OCI-LY1 (cell line): ENCODE measurements around the gene CHCHD6.

Source experiments
- H2AFZ ChIP-seq: fragments of 200-600 bp; sonication (generic), shearing (Covaris generic); 2 replicates; pipeline ENCODE4 v1.6.0; 2014; ENCODE audit warnings: antibody characterized with exemption, mild to moderate bottlenecking, low read length
- H3F3A ChIP-seq: fragments of 200-600 bp; sonication (generic), shearing (Covaris generic); 2 replicates; pipeline ENCODE4 v1.6.0; 2014; ENCODE audit warnings: mild to moderate bottlenecking, antibody characterized with exemption, low read length, moderate library complexity; ENCODE audit not compliant: insufficient read depth
- H3K27ac ChIP-seq: fragments of 200-600 bp; sonication (generic); 2 replicates; pipeline ENCODE4 v1.5.1; 2014; ENCODE audit warnings: low read length, mixed run types, mild to moderate bottlenecking, low read depth; ENCODE audit not compliant: poor library complexity, severe bottlenecking
- H3K27me3 ChIP-seq: fragments of 200-600 bp; sonication (generic); 2 replicates; pipeline ENCODE4 v1.6.0; 2014; ENCODE audit warnings: antibody characterized with exemption, mild to moderate bottlenecking, low read length, moderate library complexity; ENCODE audit not compliant: insufficient read depth
- H3K36me3 ChIP-seq: fragments of 200-600 bp; sonication (generic); 2 replicates; pipeline ENCODE4 v1.6.1; 2014; ENCODE audit warnings: mild to moderate bottlenecking, antibody characterized with exemption, low read length, moderate library complexity, mixed read lengths; ENCODE audit not compliant: insufficient read depth
- H3K4me1 ChIP-seq: fragments of 200-600 bp; sonication (generic); 2 replicates; pipeline ENCODE4 v1.5.1; 2014; ENCODE audit warnings: mild to moderate bottlenecking, low read length, moderate library complexity; ENCODE audit not compliant: insufficient read depth, severe bottlenecking
- H3K4me2 ChIP-seq: fragments of 200-600 bp; sonication (generic), shearing (Covaris generic); 2 replicates; pipeline ENCODE4 v1.6.1; 2014; ENCODE audit warnings: low read length
- H3K4me3 ChIP-seq: fragments of 200-600 bp; sonication (generic); 2 replicates; pipeline ENCODE4 v1.5.1; 2014; ENCODE audit warnings: low read length, low read depth, mild to moderate bottlenecking, mixed read lengths; ENCODE audit not compliant: poor library complexity, severe bottlenecking
- H3K79me2 ChIP-seq: fragments of 200-600 bp; shearing (Covaris generic); 2 replicates; pipeline ENCODE4 v1.6.1; 2016; ENCODE audit warnings: mixed run types, low read length, mixed read lengths; ENCODE audit not compliant: insufficient read depth
- H3K9ac ChIP-seq: fragments of 200-600 bp; sonication (generic), shearing (Covaris generic); 2 replicates; pipeline ENCODE4 v1.6.1; 2014; ENCODE audit warnings: mild to moderate bottlenecking, low read length, mixed read lengths
- H3K9me2 ChIP-seq: fragments of 200-600 bp; sonication (generic), shearing (Covaris generic); 2 replicates; pipeline ENCODE4 v1.6.1; 2014; ENCODE audit warnings: low read depth, mild to moderate bottlenecking, low read length, mixed read lengths
- H3K9me3 ChIP-seq: fragments of 200-600 bp; shearing (Covaris generic); 2 replicates; pipeline ENCODE4 v1.6.1; 2014; ENCODE audit warnings: low read length, mixed read lengths
- H4K20me1 ChIP-seq: fragments of 200-600 bp; sonication (generic), shearing (Covaris generic); 2 replicates; pipeline ENCODE4 v1.6.0; 2016; ENCODE audit warnings: mild to moderate bottlenecking, low read length; ENCODE audit not compliant: insufficient read depth
- EZH2 ChIP-seq: fragments of 200-600 bp; sonication (generic), shearing (Covaris generic); IDR thresholded peaks from 2 replicates; pipeline ENCODE4 v1.8.0; 2017; ENCODE audit warnings: borderline replicate concordance, mixed run types, mild to moderate bottlenecking, antibody characterized with exemption, low read length, moderate library complexity, mixed read lengths
- TF ChIP-seq, protein P1 (sequence below): fragments of 200-600 bp; sonication (generic), shearing (Covaris generic); IDR thresholded peaks from 2 replicates; pipeline ENCODE4 v1.5.1; 2017; ENCODE audit warnings: mild to moderate bottlenecking, antibody characterized with exemption, low read length, moderate library complexity, mixed read lengths

Gene CHCHD6

GRCh38 chr3:127003601-127004280 is 299.7 kb downstream of the CHCHD6 start:
- Histone ChIP-seq H3K79me2 (no peaks in the 10 kb centered on the region), H3K4me2 (no peak overlapping the region), H3F3A (no peaks in the 10 kb centered on the region), H3K9ac (no peak overlapping the region), H3K9me3 (no peaks in the 10 kb centered on the region), H3K36me3 (no peaks in the 10 kb centered on the region), H2AFZ (no peak overlapping the region), H4K20me1 (no peaks in the 10 kb centered on the region), H3K4me3 (no peak overlapping the region), H3K27ac (no peak overlapping the region), H3K27me3 (no peaks in the 10 kb centered on the region), H3K4me1 (no peaks in the 10 kb centered on the region), H3K9me2 (no peaks in the 10 kb centered on the region)
- TF ChIP-seq EZH2: no peak
- TF ChIP-seq, protein P1, sequence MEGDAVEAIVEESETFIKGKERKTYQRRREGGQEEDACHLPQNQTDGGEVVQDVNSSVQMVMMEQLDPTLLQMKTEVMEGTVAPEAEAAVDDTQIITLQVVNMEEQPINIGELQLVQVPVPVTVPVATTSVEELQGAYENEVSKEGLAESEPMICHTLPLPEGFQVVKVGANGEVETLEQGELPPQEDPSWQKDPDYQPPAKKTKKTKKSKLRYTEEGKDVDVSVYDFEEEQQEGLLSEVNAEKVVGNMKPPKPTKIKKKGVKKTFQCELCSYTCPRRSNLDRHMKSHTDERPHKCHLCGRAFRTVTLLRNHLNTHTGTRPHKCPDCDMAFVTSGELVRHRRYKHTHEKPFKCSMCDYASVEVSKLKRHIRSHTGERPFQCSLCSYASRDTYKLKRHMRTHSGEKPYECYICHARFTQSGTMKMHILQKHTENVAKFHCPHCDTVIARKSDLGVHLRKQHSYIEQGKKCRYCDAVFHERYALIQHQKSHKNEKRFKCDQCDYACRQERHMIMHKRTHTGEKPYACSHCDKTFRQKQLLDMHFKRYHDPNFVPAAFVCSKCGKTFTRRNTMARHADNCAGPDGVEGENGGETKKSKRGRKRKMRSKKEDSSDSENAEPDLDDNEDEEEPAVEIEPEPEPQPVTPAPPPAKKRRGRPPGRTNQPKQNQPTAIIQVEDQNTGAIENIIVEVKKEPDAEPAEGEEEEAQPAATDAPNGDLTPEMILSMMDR: no peak

- Histone ChIP-seq H3F3A (no peaks in the 10 kb centered on the region), H3K9ac (no peak overlapping the region), H3K9me3 (no peaks in the 10 kb centered on the region), H3K9me2 (no peaks in the 10 kb centered on the region), H3K4me3 (no peak overlapping the region), H3K4me1 (no peaks in the 10 kb centered on the region), H2AFZ (no peak overlapping the region), H3K79me2 (no peaks in the 10 kb centered on the region), H3K27ac (no peak overlapping the region), H4K20me1 (no peaks in the 10 kb centered on the region), H3K4me2 (no peak overlapping the region), H3K36me3 (no peaks in the 10 kb centered on the region), H3K27me3 (no peaks in the 10 kb centered on the region)
- no peak for TF ChIP-seq EZH2
- TF ChIP-seq, protein P1: no peak
Measured at GRCh38 chr3:127004641-127005397, 300.8 kb downstream of the CHCHD6 start.

- Histone ChIP-seq H3K9ac (no peak overlapping the region), H3F3A (no peaks in the 10 kb centered on the region), H3K9me3 (no peaks in the 10 kb centered on the region), H3K36me3 (no peaks in the 10 kb centered on the region), H3K27ac (no peak overlapping the region), H3K9me2 (no peaks in the 10 kb centered on the region), H3K79me2 (no peaks in the 10 kb centered on the region), H4K20me1 (no peaks in the 10 kb centered on the region), H2AFZ (no peak overlapping the region), H3K4me2 (no peak overlapping the region), H3K4me1 (no peaks in the 10 kb centered on the region), H3K27me3 (no peaks in the 10 kb centered on the region), H3K4me3 (no peak overlapping the region)
- TF ChIP-seq, protein P1: no peak
- TF ChIP-seq EZH2: no peak
Measured at GRCh38 chr3:127005864-127006500, 301.9 kb downstream of the CHCHD6 start.
